CD14-positive monocyte (primary cell): ENCODE measurements around the gene USP28. TPM values are rescaled to one million over a fixed set of nuclear protein-coding genes. Genes with fewer than 3 reads are reported as not detected.

Experiments
- DNase-seq, 3 donors: peaks; one replicate each; pipeline ENCODE4 v3.0.0-alpha.2; 2011 to 2022
- H2AFZ ChIP-seq: 2 replicates; pipeline ENCODE4 v1.6.0; 2012; ENCODE audit warnings: mild to moderate bottlenecking, low read depth, low read length, inconsistent platforms; ENCODE audit not compliant: insufficient read depth, poor library complexity, severe bottlenecking
- H3K27ac ChIP-seq, 2 donors: 1 replicate in 1 of 2; 2 replicates in 1 of 2; pipeline ENCODE4 v1.5.1; 2012 to 2013; ENCODE audit warnings: low read length in 2 of 2, control low read depth in 1 of 2, inconsistent platforms in 1 of 2, low read depth in 1 of 2, mild to moderate bottlenecking in 1 of 2
- H3K27me3 ChIP-seq, 2 donors: one replicate each; pipeline versions ENCODE4 v1.6.0 to v1.6.1; 2011 to 2013; ENCODE audit warnings: low read length in 2 of 2; ENCODE audit not compliant: control insufficient read depth in 2 of 2, insufficient read depth in 2 of 2
- H3K36me3 ChIP-seq, 2 donors: replicated peaks in 1 of 2; 1 replicate in 1 of 2; 2 replicates in 1 of 2; pipeline versions ENCODE4 v1.5.1 to v1.6.1; 2012 to 2013; ENCODE audit warnings: low read length in 2 of 2, control low read depth in 1 of 2, inconsistent platforms in 1 of 2, mild to moderate bottlenecking in 1 of 2; ENCODE audit not compliant: insufficient read depth in 2 of 2, control insufficient read depth in 1 of 2
- H3K4me1 ChIP-seq, 2 donors: 1 replicate in 1 of 2; 2 replicates in 1 of 2; pipeline versions ENCODE4 v1.5.1 to v1.6.1; 2012 to 2013; ENCODE audit warnings: low read length in 2 of 2, control low read depth in 1 of 2, inconsistent platforms in 1 of 2, mild to moderate bottlenecking in 1 of 2, moderate library complexity in 1 of 2; ENCODE audit not compliant: insufficient read depth in 2 of 2, control insufficient read depth in 1 of 2
- H3K4me2 ChIP-seq: replicated peaks from 2 replicates; pipeline ENCODE3; 2012; ENCODE audit warnings: low read length, moderate library complexity, mild to moderate bottlenecking; ENCODE audit not compliant: poor library complexity, severe bottlenecking; ENCODE audit errors: extremely low read depth
- H3K4me3 ChIP-seq, 3 experiments: fragments of 200-600 bp in 1 of 3; sonication (generic) in 1 of 3; replicated peaks in 1 of 3; 1 replicate in 2 of 3; 2 replicates in 1 of 3; pipeline ENCODE4 v1.5.1; 2011 to 2013; ENCODE audit warnings: low read length in 3 of 3, mild to moderate bottlenecking in 3 of 3, control low read depth in 2 of 3, low read depth in 2 of 3, inconsistent platforms in 1 of 3, moderate library complexity in 1 of 3
- H3K79me2 ChIP-seq: 2 replicates; pipeline ENCODE4 v1.6.0; 2012; ENCODE audit warnings: mild to moderate bottlenecking, control low read depth, inconsistent platforms, low read length, moderate library complexity; ENCODE audit not compliant: insufficient read depth
- H3K9ac ChIP-seq: 2 replicates; pipeline ENCODE4 v1.6.0; 2017; ENCODE audit warnings: low read length, mild to moderate bottlenecking; ENCODE audit not compliant: insufficient read depth, poor library complexity, severe bottlenecking
- H3K9me3 ChIP-seq, 2 donors: replicated peaks in 1 of 2; 1 replicate in 1 of 2; 2 replicates in 1 of 2; pipeline versions ENCODE4 v1.5.1 to v1.6.1; 2012 to 2013; ENCODE audit warnings: low read length in 2 of 2, control low read depth in 1 of 2; ENCODE audit not compliant: control insufficient read depth in 1 of 2, insufficient read depth in 1 of 2
- H4K20me1 ChIP-seq: 2 replicates; pipeline ENCODE4 v1.6.0; 2012; ENCODE audit warnings: mild to moderate bottlenecking, low read length, control low read depth, moderate library complexity; ENCODE audit not compliant: insufficient read depth
- H3K27ac Mint-ChIP-seq, 7 donors: one replicate each; pipeline ENCODE4 v1.8.0; 2020; ENCODE audit warnings: mild to moderate bottlenecking in 7 of 7, mixed read lengths in 7 of 7, moderate library complexity in 6 of 7, inconsistent platforms in 2 of 7
- H3K27me3 Mint-ChIP-seq, 3 donors: one replicate each; pipeline ENCODE4 v1.8.0; 2021 to 2022; ENCODE audit warnings: low read depth in 3 of 3, mild to moderate bottlenecking in 3 of 3, mixed read lengths in 3 of 3, moderate library complexity in 3 of 3, inconsistent platforms in 1 of 3
- H3K36me3 Mint-ChIP-seq, 2 donors: one replicate each; pipeline ENCODE4 v1.8.0; 2020; ENCODE audit warnings: mixed read lengths in 2 of 2, inconsistent platforms in 1 of 2, mild to moderate bottlenecking in 1 of 2
- H3K4me1 Mint-ChIP-seq: one replicate; pipeline ENCODE4 v1.8.0; 2020; ENCODE audit warnings: mild to moderate bottlenecking, mixed read lengths
- H3K4me3 Mint-ChIP-seq, 2 donors: one replicate each; pipeline ENCODE4 v1.8.0; 2020; ENCODE audit warnings: mild to moderate bottlenecking in 2 of 2, mixed read lengths in 2 of 2, moderate library complexity in 1 of 2
- H3K9me3 Mint-ChIP-seq, 7 donors: one replicate each; pipeline ENCODE4 v1.8.0; 2020 to 2022; ENCODE audit warnings: mixed read lengths in 7 of 7, mild to moderate bottlenecking in 6 of 7, moderate library complexity in 6 of 7, inconsistent platforms in 2 of 7
- WGBS: methylation state at CpG from one replicate; pipeline ENCODE4 v1.1.5; 2013; ENCODE audit warnings: missing lambda C conversion rate; ENCODE audit not compliant: insufficient coverage; 5-methylcytosine and 5-hydroxymethylcytosine counted together
- intact Hi-C, 2 donors: fragments of 100-400 bp; cut with micrococcal nuclease; formaldehyde crosslinking; loops; one replicate each; pipeline versions ENCODE4 v1.15.0 to v1.15.1; 2023
- polyA plus RNA-seq, 3 donors: library from polyadenylated mRNA; depleted of rRNA in 1 of 3; unstranded in 2 of 3; stranded (reverse) in 1 of 3; fragments of 300-500 nt in 2 of 3; fragments of >200 nt in 1 of 3; fragmentation: Illumina TruSeq in 2 of 3; gene quantifications; 1 replicate in 2 of 3; 2 replicates in 1 of 3; pipeline ENCODE4 v1.2.3, GENCODE V29; 2012 to 2021
- TF ChIP-seq, protein P1 (sequence below): fragments of 200-600 bp; IDR thresholded peaks from one replicate; pipeline ENCODE4 v1.8.0; 2022; ENCODE audit warnings: antibody characterized with exemption, mild to moderate bottlenecking

USP28 gene
- polyA plus RNA-seq, 3 donors = 13.4 to 21.9 (median 17.7) TPM

DNA sequence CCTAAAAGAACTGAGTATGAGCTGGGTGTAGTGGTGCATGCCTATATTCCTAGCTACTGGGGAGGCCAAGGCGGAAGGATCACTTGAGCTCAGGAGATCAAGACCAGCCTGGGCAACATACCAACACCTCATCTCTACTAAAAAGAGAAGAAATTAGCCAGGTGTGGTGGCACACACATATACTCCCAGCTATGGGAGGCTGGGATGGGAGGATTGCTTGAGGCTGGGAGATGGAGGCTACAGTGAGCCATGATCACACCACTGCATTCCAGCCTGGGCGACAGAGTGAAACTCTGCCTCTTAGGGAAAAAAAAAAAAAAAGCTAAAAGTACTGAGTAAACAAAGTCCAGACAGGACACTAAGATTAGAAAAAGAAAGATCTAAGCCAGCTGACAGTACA lies 25.8 kb upstream of the USP28 start:
- H3K79me2 ChIP-seq = no peaks in the 10 kb centered on the region
- intact Hi-C loops = no loop called here
- no peak overlapping the region for H3K4me3 ChIP-seq
- no peaks in the 10 kb centered on the region for H3K36me3 ChIP-seq
- Mint-ChIP-seq H3K9me3 (peaks cover 0 to 5% (median 3%) of the 10 kb centered on the region in 7 donors), H3K27me3 (peaks cover 4 to 9% (median 7%) of the 10 kb centered on the region in 3 donors), H3K4me3 (no peak overlapping the region), H3K27ac (no peak overlapping the region), H3K4me1 (peaks cover 1% of the 10 kb centered on the region), H3K36me3 (no peaks in the 10 kb centered on the region)
- no peak overlapping the region for H2AFZ ChIP-seq
- no peak overlapping the region for H3K4me2 ChIP-seq
- no peaks in the 10 kb centered on the region for H4K20me1 ChIP-seq
- H3K27ac ChIP-seq = no peak overlapping the region
- H3K27me3 ChIP-seq = no peaks in the 10 kb centered on the region
- TF ChIP-seq, protein P1, sequence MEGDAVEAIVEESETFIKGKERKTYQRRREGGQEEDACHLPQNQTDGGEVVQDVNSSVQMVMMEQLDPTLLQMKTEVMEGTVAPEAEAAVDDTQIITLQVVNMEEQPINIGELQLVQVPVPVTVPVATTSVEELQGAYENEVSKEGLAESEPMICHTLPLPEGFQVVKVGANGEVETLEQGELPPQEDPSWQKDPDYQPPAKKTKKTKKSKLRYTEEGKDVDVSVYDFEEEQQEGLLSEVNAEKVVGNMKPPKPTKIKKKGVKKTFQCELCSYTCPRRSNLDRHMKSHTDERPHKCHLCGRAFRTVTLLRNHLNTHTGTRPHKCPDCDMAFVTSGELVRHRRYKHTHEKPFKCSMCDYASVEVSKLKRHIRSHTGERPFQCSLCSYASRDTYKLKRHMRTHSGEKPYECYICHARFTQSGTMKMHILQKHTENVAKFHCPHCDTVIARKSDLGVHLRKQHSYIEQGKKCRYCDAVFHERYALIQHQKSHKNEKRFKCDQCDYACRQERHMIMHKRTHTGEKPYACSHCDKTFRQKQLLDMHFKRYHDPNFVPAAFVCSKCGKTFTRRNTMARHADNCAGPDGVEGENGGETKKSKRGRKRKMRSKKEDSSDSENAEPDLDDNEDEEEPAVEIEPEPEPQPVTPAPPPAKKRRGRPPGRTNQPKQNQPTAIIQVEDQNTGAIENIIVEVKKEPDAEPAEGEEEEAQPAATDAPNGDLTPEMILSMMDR = no peak
- H3K9ac ChIP-seq = no peak overlapping the region
- no peaks in the 10 kb centered on the region for H3K4me1 ChIP-seq
- DNase-seq = no peak
- WGBS = no CpG with 5 or more reads among the region's 2 CpGs
- H3K9me3 ChIP-seq = no peaks in the 10 kb centered on the region

DNA sequence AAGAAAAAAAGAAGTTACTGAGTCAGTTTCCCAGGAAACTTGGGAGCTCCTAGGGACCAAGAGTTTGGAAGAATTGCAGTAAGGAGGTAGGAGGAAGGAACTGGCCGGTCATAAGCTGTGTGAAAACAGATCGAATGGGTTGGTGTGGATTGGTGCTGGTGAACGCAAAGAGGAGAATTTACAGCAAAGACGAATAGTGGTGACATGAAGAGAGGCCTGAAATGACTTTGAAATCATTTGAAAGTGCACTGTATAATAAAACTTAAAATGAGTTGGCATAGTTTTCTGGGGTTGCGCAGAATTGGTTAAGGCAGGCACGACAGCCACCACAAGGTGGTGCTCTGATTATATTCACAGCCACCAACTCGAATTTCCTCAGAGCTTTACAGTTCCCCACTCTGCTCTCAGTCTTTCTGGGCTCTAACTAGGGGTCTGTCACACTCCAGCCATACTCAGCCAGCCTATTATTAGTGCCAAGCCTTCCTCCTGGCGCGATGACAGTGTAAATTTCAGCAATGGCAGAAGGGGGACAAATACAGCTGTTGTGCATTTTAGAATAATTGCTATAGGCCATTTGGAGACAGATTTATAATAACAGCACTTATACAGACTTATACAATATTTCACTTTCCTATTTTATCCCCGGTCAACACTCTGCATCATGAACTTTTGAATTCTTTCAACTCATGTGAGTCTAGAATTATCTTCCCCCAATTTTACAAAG lies 20.9 kb upstream of the USP28 start:
- WGBS = 39% methylated on average over 8 of the region's 10 CpGs
- Mint-ChIP-seq H3K27ac (no peak overlapping the region), H3K36me3 (no peaks in the 10 kb centered on the region), H3K27me3 (peaks cover 2 to 7% (median 4%) of the 10 kb centered on the region in 3 donors), H3K4me3 (no peak overlapping the region), H3K4me1 (peaks cover 5% of the 10 kb centered on the region), H3K9me3 (peaks cover 0 to 5% (median 3%) of the 10 kb centered on the region in 7 donors)
- DNase-seq = peak; percentile 12 to 45 (median 36)
- Histone ChIP-seq H2AFZ (no peak overlapping the region), H3K27me3 (no peaks in the 10 kb centered on the region), H3K4me3 (no peak overlapping the region), H3K4me2 (no peak overlapping the region), H3K9ac (no peak overlapping the region), H3K79me2 (no peaks in the 10 kb centered on the region), H4K20me1 (no peaks in the 10 kb centered on the region), H3K27ac (no peak overlapping the region), H3K9me3 (no peaks in the 10 kb centered on the region), H3K4me1 (no peaks in the 10 kb centered on the region), H3K36me3 (no peaks in the 10 kb centered on the region)
- intact Hi-C loops = loop anchor here (2.0 to 10.0 kb wide), 3 partner anchors 128 to 366 kb away; no protein-coding TSS in a partner anchor
- TF ChIP-seq, protein P1 = peak; percentile 70
